GM12873 (cell line): ENCODE measurements around the gene ATF2.

Source experiments
- CTCF ChIP-seq: IDR thresholded peaks from 2 replicates; pipeline ENCODE4 v1.5.1; 2012; ENCODE audit warnings: low read depth, mild to moderate bottlenecking, moderate library complexity, low read length, control low read depth; ENCODE audit not compliant: insufficient read depth; ENCODE audit errors: missing control alignments

The ATF2 gene

GRCh38 chr2:175097297-175097696 lies 70.7 kb downstream of the ATF2 start:
- TF ChIP-seq CTCF: no peak

- TF ChIP-seq CTCF: no peak
These were observed 87.5 kb downstream of the ATF2 start for GRCh38 chr2:175080479-175080878.

- no peak for TF ChIP-seq CTCF
These were observed 91.7 kb downstream of the ATF2 start for GRCh38 chr2:175076272-175076671.

GRCh38 chr2:175074478-175074877 lies 93.5 kb downstream of the ATF2 start:
- no peak for TF ChIP-seq CTCF

- no peak for TF ChIP-seq CTCF
These were observed 99.5 kb downstream of the ATF2 start for GRCh38 chr2:175068534-175068933.

GRCh38 chr2:175066411-175066810 lies 101.6 kb downstream of the ATF2 start:
- TF ChIP-seq CTCF: no peak

- TF ChIP-seq CTCF: no peak
These were observed 103.2 kb downstream of the ATF2 start for GRCh38 chr2:175064797-175065196.

- no peak for TF ChIP-seq CTCF
These were observed 104.3 kb downstream of the ATF2 start for GRCh38 chr2:175063741-175064140.
